ENCODE measurements around the gene RHCE.
"Not testable (repeated sequence)": the region's sequence is repeated elsewhere in the genome, so short reads cannot be mapped to it uniquely, and the experiment has no call there.

RHCE gene

GRCh38 chr1:25397549-25397948, 23.1 kb downstream of the RHCE start:
- DNase-seq (ENCODE audit: low spot score): not testable (repeated sequence)

DNA sequence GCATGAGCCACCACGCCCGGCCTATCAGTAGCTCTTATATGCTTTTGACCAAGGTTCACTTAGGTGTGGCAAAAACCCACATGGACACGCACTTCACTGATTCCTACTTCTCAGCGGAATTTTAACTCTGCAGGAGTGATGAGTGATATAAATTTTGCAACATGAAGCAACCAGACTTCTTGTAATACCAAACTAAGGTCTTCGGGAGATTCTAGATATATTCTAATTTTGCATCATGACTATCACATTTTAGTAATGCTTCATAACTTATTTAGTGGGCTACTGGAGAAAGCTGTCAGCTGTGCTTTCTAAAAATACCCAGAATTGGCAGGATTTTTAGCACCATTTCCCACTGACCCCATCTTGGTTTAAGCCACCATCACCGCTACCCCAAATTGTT, 27.8 kb downstream of the RHCE start:
- DNase-seq (ENCODE audit: low spot score): no peak

GRCh38 chr1:25389721-25390120, 30.9 kb downstream of the RHCE start:
- DNase-seq (ENCODE audit: low spot score): not testable (repeated sequence)

DNA sequence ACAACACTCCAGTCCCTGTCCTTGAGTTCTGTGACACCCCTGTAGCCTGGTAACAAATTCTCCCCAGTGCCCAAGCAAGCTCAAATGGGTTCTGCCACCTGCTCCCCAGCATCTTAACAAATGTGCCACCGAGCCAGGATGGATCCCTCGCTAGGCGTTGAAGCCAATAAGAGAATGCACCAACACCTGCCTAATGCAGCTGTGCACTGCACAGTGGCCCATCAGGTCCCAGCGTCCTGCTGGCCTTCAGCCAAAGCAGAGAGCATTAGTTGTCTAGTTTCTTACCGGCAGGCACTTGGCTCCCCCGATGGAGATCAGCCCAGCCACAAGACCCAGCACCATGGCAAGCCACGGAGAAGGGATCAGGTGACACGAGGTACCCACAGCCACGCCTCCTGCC, 31.9 kb downstream of the RHCE start:
- DNase-seq (ENCODE audit: low spot score): not testable (repeated sequence)

DNA sequence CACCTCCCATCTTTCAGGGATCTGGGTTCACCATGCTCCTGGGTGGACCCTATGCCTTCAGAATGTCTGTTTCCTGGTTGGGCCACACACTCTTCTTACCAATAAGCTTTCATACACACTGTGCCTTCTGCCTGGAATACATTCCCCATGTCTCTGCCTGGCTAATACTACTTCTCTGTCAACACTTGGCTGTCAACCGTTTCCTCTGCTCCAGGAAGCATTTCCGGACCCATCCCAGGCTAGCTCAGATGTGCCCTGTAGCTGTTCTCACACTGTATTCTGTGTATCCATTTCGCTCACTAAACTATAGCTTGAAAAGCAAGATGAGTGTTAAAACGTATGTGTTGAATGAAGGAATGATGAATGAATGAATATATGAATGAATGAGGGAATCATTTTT, 33.5 kb downstream of the RHCE start:
- DNase-seq (ENCODE audit: low spot score): not testable (repeated sequence)

DNA sequence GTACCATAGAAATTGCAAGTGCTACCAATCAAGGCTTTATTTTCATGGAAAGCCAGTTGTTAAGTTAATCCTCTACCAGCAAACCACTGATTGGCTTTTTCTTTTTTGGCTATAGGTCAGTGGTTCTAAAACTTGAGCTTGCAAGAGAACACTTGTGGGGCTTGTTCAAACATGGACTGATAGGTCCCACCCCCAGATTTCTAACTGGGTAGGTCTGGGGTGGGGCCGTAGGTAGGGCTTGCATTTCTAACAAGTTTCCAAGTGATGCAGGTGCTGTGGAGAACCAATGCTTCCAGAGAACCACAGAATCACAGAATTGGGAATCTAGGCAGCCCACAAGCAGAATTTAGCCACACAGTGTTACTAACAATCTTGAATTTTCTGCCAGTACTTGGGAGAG, 36.8 kb downstream of the RHCE start:
- DNase-seq (ENCODE audit: low spot score): not testable (repeated sequence)

DNA sequence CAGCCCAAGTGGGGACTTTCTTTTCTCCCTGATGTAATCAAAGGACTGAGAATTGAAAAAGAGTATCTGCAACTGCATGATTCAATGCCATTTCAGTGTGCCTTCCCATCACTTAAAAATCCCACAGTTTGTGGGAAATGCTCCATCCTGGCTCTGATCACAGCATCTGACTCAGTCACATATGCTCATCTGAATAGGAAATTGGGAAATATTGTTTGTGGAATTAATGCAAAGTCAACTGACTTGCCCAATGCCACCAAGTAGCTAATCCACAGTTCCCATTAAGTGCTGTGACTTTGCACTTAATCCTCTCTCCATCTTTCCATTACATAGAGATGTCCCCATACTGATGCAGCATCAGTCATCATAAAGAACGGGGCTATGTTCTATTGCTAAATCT, 37.5 kb downstream of the RHCE start:
- peak; percentile 62 for DNase-seq (ENCODE audit: low spot score)

GRCh38 chr1:25382543-25382942, 38.1 kb downstream of the RHCE start:
- DNase-seq (ENCODE audit: low spot score): not testable (repeated sequence)

GRCh38 chr1:25378367-25378766, 42.3 kb downstream of the RHCE start:
- DNase-seq (ENCODE audit: low spot score): not testable (repeated sequence)

DNA sequence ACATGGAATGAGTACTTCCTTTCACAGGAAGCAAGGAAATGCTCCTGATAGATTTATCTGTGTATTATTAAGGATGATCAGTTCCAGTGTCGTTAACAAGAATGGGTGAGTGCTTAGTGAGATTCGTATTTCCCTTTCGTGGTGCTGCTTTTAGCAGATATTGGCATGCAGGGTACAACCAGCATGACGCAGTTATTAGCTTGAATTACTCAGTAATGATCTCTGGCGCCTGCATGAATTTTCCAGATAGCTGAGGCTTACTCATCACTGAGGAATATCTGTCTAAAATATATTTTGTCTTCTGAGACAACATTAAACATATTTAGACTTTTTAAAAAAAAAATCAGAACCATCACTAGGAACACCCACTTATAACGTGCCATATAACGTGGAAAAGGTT, 48.9 kb downstream of the RHCE start:
- DNase-seq (ENCODE audit: low spot score): not testable (repeated sequence)

DNA sequence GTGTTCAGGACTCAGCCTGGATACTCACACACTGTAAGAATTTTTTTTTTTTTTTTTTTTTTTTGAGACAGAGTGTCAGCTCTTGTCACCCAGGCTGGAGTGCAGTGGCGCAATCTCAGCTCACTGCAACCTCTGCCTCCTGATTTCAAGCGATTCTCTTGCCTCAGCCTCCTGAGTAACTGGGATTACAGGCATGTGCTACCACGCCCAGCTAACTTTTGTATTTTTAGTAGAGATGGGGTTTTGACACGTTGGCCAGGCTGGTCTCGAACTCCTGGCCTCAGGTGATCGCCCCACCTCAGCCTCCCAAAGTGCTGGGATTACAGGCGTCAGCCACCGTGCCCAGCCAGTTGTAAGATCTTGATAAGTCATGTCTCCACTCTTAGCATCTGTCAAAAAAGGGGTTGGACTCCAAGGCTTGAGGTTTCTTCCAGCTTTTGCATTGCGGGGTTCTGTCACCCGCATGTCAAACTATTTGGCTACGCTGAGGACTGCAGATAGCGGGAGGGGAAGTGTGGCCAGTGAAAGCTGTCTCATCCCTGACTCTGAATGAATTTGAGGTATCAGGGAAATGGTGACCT, 50.8 kb downstream of the RHCE start:
- not testable (repeated sequence) for DNase-seq (ENCODE audit: low spot score)

DNA sequence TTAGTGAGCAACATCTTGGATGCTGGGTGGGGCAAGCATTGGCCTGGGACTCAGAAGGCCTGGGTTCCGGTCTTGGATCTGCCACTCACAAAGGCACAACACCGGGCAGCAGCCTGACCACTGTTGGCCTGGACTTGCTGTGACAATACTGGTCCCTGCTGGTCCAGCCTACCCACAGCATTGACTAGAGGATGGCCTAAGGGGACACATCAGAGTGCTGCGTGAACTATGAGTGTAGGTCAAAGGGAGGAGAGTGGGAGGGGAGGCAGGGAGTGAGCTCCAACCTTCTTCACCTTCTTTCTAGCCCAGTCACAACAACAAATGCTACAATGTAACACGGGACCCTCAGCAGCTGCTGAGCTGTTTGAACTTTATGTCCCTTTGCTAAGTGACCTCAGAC, 51.4 kb downstream of the RHCE start:
- DNase-seq (ENCODE audit: low spot score): no peak

DNA sequence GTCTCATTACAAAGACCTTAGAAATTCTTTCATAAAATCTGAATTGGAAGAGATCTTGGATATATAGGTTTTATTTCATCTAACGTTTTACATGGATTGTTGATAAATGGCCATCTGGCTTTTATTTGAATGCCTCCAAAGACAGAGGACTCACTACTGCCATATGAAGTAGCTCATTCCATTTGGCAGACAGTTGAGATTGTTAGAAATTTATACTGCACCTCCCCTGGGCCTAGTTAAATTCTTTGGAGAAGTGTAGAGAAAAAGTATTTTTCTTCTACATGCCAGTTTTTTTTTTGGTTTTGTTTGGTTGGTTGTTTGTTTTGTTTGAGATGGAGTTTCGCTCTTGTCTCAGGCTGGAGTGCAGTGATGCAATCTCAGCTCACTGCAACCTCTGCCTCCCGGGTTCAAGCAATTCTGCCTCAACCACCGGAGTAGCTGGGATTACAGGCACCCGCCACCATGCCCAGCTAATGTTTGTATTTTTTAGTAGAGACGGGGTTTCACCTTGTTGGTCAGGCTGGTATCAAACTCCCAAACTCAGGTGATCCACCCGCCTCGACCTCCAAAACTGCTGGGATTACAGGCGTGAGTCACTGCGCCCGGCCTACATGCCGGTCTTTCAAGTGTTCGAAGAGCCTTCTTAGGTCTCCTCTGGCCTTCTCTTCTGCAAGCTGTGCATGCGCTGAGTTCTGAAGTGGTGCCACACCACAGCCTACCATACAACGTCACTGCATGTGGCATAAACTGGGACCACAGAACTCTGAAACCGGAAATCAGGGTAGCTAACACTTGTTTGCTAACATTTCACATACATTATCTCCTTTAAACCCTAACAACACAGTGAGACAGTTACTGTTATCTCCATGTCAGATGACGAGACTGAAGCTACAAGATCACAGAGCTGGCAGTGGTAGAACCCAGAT, 57.7 kb downstream of the RHCE start:
- not testable (repeated sequence) for DNase-seq (ENCODE audit: low spot score)

DNA sequence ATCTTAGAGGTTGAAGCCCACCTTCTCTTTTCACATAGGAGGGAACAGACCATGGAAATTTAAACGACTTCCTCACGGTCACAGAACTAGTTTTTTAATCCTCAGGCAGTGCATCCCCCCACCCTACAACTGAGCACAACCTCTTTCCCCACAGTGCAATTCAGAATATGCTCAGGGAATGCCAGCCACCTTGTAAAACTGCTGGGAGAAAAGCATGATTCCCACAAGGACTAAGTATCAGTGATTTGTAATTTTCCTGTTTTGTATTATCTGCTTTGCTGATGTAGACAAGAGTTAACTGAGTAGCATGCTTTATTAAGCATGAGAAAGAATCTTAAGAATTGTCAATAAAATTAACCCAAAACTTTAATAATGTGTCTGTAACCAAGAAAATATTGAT, 58.7 kb downstream of the RHCE start:
- DNase-seq (ENCODE audit: low spot score): no peak

- DNase-seq (ENCODE audit: low spot score): no peak
These were observed 59.7 kb downstream of the RHCE start for GRCh38 chr1:25360596-25361581.

GRCh38 chr1:25356848-25357247, 63.8 kb downstream of the RHCE start:
- DNase-seq (ENCODE audit: low spot score): no peak

GRCh38 chr1:25356441-25356840, 64.2 kb downstream of the RHCE start:
- no peak for DNase-seq (ENCODE audit: low spot score)

DNA sequence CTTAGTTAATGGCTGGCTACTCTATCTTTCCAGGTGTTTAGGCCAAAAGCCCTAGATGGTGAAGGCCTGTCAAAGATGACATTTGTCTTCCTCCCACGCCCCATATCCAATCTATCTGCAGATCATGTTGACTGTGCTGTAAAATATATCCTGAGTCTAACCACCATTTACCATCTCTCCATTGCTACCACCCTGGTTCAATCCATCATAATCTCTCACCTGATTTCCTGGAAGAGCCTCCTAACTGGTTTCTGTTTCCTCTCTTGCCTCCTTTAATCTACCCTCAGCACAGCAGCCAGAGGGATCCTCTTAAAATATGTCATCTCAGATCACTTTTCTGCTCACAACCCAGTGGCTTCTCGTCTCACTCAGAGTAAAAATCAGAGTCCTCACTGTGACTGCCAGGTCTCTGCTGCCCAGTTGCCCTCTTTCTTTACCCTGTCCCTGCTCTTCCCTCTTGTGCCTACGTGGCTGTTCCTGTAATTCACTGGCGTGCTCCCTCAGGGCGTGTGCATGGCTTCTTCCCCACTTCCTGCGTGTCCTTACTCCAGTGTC, 64.7 kb downstream of the RHCE start:
- DNase-seq (ENCODE audit: low spot score): no peak

DNA sequence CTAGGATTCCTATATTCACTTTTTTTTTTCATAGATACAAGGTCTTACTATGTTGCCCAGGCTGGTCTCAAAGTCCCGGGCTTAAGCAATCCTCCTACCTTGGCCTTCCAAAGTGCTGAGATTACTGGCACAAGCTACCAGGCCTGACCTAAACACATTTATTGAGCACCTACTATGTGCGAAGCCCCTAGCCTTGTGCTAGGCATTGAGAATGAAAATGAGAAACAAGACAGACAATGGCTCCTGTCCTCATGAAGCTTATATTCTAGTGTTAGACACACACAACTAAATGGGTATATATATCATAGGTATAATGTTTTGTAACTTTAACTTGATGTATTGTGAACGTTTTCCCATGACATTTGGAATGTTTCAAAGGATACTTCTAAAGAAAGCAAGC, 71.0 kb downstream of the RHCE start:
- DNase-seq (ENCODE audit: low spot score): no peak

- no peak for DNase-seq (ENCODE audit: low spot score)
These were observed 73.1 kb downstream of the RHCE start for GRCh38 chr1:25347556-25347955.

- DNase-seq (ENCODE audit: low spot score): peak; percentile 35
These were observed 76.8 kb downstream of the RHCE start for GRCh38 chr1:25343872-25344271.

DNA sequence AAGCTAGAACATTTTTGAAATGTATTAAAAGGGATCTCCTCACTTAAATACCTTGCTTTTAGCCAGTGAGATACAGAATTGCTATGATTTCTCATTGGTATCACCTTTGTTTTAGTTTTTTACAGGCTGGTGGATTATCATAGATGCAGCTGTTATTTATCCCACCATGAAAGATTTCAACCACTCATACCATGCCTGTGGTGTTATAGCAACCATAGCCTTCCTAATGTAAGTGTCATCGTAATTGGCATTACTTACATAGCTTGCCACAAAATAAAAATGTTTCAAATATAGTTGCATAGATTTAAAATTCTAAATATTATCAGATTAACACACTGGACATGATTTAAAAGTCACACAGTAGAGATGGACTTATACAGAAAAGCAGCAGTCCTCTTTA, 77.8 kb downstream of the RHCE start:
- DNase-seq (ENCODE audit: low spot score): no peak

Measured in Ammon's horn (tissue), 1 donor.